ENCODE measurements around the gene GEMIN7.

DNA sequence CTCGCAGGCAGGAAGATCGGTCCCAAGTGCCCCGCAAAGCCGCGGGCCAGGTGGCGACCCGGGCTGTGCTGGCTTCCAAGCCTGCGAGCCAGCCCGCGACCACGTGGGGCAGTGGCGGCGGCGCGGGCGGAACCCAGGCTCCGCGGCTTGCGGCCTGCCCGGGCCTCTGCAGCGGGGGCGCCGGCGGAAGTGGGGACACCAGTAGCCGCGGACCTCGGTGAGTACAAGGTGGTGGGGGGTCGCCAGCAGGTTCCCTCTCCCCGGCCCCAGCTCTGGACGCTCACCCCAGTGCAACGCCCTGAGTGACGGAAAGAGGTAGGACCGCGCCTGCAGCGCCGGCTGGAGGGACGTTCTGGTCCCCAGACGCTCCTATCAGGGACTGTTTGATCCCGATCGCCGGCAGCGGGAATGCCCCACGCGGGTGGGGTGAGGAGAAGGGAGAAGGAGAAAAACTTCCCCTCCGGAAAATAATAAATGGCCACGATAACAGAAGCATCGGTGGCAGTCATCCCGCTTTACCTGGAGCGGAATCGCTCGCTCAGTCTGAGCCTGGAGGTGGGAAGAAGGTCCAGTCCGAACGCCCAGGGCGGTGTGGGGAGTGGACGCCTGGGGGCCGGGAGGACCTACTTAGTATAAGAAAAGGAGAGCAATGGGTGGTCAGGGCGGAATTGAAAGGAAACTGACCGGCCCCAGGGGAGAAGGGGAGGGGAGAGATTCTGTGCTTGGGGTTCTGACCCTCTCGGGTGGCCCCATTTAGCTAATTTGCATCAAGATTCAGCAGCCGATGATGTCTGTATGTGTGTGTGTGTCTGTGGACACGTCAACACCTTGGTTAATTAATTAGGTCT is at the start of gene GEMIN7:
- TF ChIP-seq, protein P1, sequence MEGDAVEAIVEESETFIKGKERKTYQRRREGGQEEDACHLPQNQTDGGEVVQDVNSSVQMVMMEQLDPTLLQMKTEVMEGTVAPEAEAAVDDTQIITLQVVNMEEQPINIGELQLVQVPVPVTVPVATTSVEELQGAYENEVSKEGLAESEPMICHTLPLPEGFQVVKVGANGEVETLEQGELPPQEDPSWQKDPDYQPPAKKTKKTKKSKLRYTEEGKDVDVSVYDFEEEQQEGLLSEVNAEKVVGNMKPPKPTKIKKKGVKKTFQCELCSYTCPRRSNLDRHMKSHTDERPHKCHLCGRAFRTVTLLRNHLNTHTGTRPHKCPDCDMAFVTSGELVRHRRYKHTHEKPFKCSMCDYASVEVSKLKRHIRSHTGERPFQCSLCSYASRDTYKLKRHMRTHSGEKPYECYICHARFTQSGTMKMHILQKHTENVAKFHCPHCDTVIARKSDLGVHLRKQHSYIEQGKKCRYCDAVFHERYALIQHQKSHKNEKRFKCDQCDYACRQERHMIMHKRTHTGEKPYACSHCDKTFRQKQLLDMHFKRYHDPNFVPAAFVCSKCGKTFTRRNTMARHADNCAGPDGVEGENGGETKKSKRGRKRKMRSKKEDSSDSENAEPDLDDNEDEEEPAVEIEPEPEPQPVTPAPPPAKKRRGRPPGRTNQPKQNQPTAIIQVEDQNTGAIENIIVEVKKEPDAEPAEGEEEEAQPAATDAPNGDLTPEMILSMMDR (IDR thresholded peaks at IDR 0.05 in 8 of 11, conservative IDR thresholded peaks at IDR 0.05 in 3 of 11) = peak in 1 of 11 experiments; percentile 14
- TF ChIP-seq POLR2AphosphoS5 (IDR thresholded peaks at IDR 0.05) (peak; percentile 80 to 87 (median 84)), POLR2A (IDR thresholded peaks at IDR 0.05) (peak in 1 of 3 donors; percentile 73)

All from spleen (tissue), 7 donors.